Activated naive CD8-positive, alpha-beta T cell (primary cell): ENCODE data around the gene MRPL42.
"Not testable (repeated sequence)": the region's sequence is repeated elsewhere in the genome, so short reads cannot be mapped to it uniquely, and the experiment has no call there.

Experiments
- H3K27ac Mint-ChIP-seq: one replicate; pipeline ENCODE4 v1.8.0; 2021; ENCODE audit warnings: mixed read lengths
- H3K27me3 Mint-ChIP-seq: one replicate; pipeline ENCODE4 v1.8.0; 2021; ENCODE audit warnings: mixed read lengths
- H3K36me3 Mint-ChIP-seq: one replicate; pipeline ENCODE4 v1.8.0; 2021; ENCODE audit warnings: mixed read lengths
- H3K4me1 Mint-ChIP-seq: one replicate; pipeline ENCODE4 v1.8.0; 2021; ENCODE audit warnings: low read depth, mixed read lengths
- H3K4me3 Mint-ChIP-seq: one replicate; pipeline ENCODE4 v1.8.0; 2021; ENCODE audit warnings: mild to moderate bottlenecking, mixed read lengths
- H3K9me3 Mint-ChIP-seq: one replicate; pipeline ENCODE4 v1.8.0; 2021; ENCODE audit warnings: low read depth, mixed read lengths

The MRPL42 gene

DNA sequence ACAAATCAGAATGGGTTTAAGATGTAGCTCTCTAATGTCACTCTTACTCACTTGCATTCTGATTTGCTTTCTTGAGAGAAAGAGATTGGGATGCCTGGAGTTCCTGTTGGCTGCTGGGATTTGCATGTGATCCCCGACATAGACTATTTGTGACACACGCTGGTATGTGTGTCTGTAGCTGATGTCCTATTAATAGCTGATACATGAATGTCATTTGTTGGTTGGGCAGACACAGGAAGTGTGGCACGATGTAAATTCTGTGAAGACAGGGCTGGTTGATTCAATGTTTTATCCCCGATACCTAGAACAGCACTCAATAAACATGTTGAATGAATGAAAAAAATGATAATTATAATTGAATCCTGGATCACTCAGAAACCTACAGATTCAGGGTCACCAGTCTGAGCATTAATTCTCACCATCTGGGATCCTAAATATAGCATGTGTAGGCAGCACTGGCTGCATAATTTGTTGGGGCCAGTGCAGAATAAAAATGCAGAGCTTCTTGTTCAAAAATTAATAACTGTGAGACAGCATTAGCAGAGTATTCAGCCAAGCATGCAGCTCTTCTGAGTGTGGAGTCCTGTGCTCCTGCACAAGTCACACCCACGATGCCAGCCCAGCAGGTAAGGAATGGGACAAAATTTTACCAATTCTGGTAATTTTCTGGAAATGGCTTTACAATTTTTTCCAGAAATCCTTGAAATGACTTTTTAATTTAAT is 69.6 kb downstream of the MRPL42 start:
- no peak overlapping the region for H3K4me3 Mint-ChIP-seq
- peaks cover 29% of the 10 kb centered on the region for H3K4me1 Mint-ChIP-seq
- no peak overlapping the region for H3K27ac Mint-ChIP-seq
- H3K36me3 Mint-ChIP-seq = no peaks in the 10 kb centered on the region
- H3K27me3 Mint-ChIP-seq = no peaks in the 10 kb centered on the region
- no peaks in the 10 kb centered on the region for H3K9me3 Mint-ChIP-seq

GRCh38 chr12:93537769-93538168 is 70.5 kb downstream of the MRPL42 start:
- Mint-ChIP-seq H3K27ac (no peak overlapping the region), H3K36me3 (no peaks in the 10 kb centered on the region), H3K4me3 (no peak overlapping the region)

DNA sequence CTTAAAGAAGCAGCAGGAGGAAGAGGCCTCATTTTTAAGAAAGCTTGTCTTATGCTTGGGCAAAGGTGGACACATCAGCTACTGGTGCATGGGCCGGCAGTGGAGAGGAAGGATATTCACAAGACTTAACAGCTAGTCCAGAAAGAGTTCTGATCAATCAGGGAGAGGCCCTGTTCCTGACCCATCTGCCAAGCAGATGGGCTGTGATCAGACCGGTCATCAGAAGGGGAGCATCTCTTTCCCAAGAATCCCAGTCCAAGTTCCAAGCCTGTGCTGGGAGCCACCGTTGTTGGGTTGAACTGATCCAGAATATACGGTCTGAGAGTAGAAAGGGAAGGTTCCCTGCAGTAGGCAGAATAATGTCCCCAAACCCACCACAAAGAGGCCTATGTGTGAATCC is 72.5 kb downstream of the MRPL42 start:
- Mint-ChIP-seq H3K27ac (no peak overlapping the region), H3K4me1 (peaks cover 32% of the 10 kb centered on the region), H3K27me3 (no peaks in the 10 kb centered on the region), H3K4me3 (no peak overlapping the region), H3K36me3 (peaks cover 8% of the 10 kb centered on the region), H3K9me3 (no peaks in the 10 kb centered on the region)

More at GRCh38 chr12:93537769-93538168, 70.5 kb downstream of the MRPL42 start:
- Mint-ChIP-seq H3K27me3 (no peaks in the 10 kb centered on the region), H3K4me1 (peaks cover 32% of the 10 kb centered on the region), H3K9me3 (no peaks in the 10 kb centered on the region)

DNA sequence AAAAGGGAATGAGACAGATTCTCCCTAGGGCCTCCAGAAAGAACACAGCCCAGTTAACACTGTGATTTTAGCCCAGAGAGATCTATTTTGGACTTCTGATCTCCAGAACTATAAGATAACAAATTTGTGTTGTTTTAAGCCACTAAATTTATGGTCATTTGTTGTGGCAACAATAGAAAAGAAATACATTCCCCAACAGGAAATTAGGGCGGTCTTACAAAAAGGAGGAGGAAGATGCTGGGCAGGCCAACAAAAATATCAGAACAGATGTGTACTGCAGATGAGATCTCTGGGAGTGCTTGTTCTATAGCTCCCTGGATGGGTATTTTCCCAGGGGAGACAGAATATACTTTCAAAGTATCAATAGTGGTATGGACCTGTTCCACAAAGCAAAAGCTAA is 73.2 kb downstream of the MRPL42 start:
- no peaks in the 10 kb centered on the region for H3K27me3 Mint-ChIP-seq
- H3K9me3 Mint-ChIP-seq = no peaks in the 10 kb centered on the region
- H3K36me3 Mint-ChIP-seq = peaks cover 10% of the 10 kb centered on the region
- peaks cover 32% of the 10 kb centered on the region for H3K4me1 Mint-ChIP-seq
- no peak overlapping the region for H3K27ac Mint-ChIP-seq
- H3K4me3 Mint-ChIP-seq = no peak overlapping the region

GRCh38 chr12:93541578-93542225 is 74.4 kb downstream of the MRPL42 start:
- H3K27ac Mint-ChIP-seq = no peak overlapping the region

DNA sequence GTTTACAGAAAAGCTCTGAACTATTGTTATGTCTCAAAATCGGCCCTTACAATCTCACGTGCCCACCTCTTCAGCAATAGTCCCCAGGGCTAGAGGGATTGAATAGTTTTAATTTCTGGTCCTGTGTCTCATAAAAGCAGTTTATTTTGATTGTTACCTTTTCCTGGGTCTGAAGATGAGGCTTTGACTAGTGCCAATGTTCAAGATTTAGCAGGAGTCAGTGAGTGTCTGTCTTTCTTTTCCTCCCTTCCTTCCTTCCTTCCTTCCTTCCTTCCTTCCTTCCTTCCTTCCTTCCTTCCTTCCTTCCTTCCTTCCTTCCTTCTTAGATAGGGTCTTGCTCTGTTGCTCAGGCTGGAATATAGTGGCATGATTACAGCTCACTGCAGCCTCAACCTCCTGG is 80.5 kb downstream of the MRPL42 start:
- Mint-ChIP-seq H3K36me3 (peaks cover 13% of the 10 kb centered on the region), H3K4me3 (no peak overlapping the region), H3K27me3 (no peaks in the 10 kb centered on the region), H3K9me3 (no peaks in the 10 kb centered on the region), H3K27ac (no peak overlapping the region), H3K4me1 (no peaks in the 10 kb centered on the region)

More at GRCh38 chr12:93541578-93542225, 74.4 kb downstream of the MRPL42 start:
- H3K4me3 Mint-ChIP-seq = no peak overlapping the region
- peaks cover 22% of the 10 kb centered on the region for H3K4me1 Mint-ChIP-seq
- no peaks in the 10 kb centered on the region for H3K27me3 Mint-ChIP-seq
- H3K9me3 Mint-ChIP-seq = no peaks in the 10 kb centered on the region
- H3K36me3 Mint-ChIP-seq = peaks cover 10% of the 10 kb centered on the region

- no peaks in the 10 kb centered on the region for H3K4me1 Mint-ChIP-seq
- H3K9me3 Mint-ChIP-seq = no peaks in the 10 kb centered on the region
- peaks cover 10% of the 10 kb centered on the region for H3K36me3 Mint-ChIP-seq
- H3K27ac Mint-ChIP-seq = no peak overlapping the region
- H3K4me3 Mint-ChIP-seq = no peak overlapping the region
- H3K27me3 Mint-ChIP-seq = no peaks in the 10 kb centered on the region
These were observed 81.9 kb downstream of the MRPL42 start for GRCh38 chr12:93549174-93549573.

GRCh38 chr12:93550748-93551611 is 83.7 kb downstream of the MRPL42 start:
- Mint-ChIP-seq H3K36me3 (peaks cover 5% of the 10 kb centered on the region), H3K4me3 (no peak overlapping the region), H3K27me3 (no peaks in the 10 kb centered on the region), H3K9me3 (no peaks in the 10 kb centered on the region), H3K27ac (no peak overlapping the region), H3K4me1 (no peaks in the 10 kb centered on the region)

- Mint-ChIP-seq H3K9me3 (no peaks in the 10 kb centered on the region), H3K27me3 (no peaks in the 10 kb centered on the region), H3K4me1 (no peaks in the 10 kb centered on the region), H3K4me3 (no peak overlapping the region), H3K27ac (no peak overlapping the region), H3K36me3 (peaks cover 9% of the 10 kb centered on the region)
These were observed 85.1 kb downstream of the MRPL42 start for GRCh38 chr12:93552427-93552826.

DNA sequence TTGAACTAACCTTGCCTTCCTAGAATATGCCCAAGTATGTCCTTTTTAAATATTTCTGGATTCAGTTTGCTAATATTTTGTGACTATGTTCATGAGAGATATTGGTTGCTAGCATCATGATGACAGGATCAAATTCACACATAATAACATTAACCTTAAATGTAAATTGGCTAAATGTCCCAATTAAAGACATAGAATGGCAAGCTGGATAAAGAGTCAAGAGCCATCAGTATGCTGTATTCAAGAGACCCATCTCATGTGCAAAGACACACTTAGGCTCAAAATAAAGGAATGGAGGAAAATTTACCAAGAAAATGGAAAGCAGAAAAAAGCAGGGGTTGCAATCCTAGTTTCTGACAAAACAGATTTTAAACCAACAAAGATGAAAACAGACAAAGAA is 90.6 kb downstream of the MRPL42 start:
- H3K4me1 Mint-ChIP-seq = not testable (repeated sequence)

GRCh38 chr12:93558685-93559084 is 91.4 kb downstream of the MRPL42 start:
- Mint-ChIP-seq H3K9me3 (peaks cover 11% of the 10 kb centered on the region), H3K36me3 (peaks cover 30% of the 10 kb centered on the region)
- not testable (repeated sequence) for H3K4me1 Mint-ChIP-seq, H3K4me3 Mint-ChIP-seq, H3K27ac Mint-ChIP-seq, H3K27me3 Mint-ChIP-seq

More for the DNA sequence above, 90.6 kb downstream of the MRPL42 start:
- Mint-ChIP-seq H3K9me3 (peaks cover 11% of the 10 kb centered on the region), H3K36me3 (peaks cover 30% of the 10 kb centered on the region)
- H3K4me3 Mint-ChIP-seq, H3K27me3 Mint-ChIP-seq, H3K27ac Mint-ChIP-seq: not testable (repeated sequence)

DNA sequence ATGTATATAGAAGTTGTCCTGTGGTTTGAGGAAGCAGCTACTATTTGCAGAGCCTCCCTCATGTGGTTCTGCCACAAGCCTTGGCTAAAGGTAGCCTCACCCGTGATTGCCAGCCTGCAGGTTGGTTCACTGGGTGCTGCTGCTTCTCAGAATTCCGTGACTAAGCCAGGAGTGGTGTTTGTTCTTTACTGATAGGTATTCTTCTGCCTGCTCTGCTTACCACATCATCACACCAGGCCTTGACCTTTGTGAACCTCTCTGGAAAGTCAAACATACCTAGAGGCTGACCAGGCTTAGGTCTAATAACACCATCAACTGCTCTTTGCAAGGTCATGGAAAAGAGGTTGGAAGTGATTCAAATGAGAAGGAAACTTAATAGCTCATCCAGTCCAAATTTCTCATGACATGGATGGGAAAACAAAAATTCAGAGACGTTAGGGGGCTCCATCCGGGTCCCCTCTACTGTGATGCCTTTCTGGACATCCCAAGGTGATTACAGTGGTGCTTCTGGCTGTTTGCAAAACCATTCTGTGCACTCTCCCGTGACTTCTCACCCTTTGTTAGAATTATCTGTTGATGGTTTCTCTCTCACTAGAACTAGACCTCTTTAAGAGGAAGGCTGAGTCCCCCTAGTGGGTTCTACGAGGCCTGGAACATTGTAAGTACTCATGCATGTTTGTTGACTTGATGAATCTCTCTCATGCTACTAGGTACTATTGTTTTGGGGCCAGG is 96.7 kb downstream of the MRPL42 start:
- H3K27ac Mint-ChIP-seq = no peak overlapping the region
- peaks cover 4% of the 10 kb centered on the region for H3K4me1 Mint-ChIP-seq
- H3K4me3 Mint-ChIP-seq = no peak overlapping the region
- H3K36me3 Mint-ChIP-seq = peaks cover 16% of the 10 kb centered on the region
- H3K27me3 Mint-ChIP-seq = no peaks in the 10 kb centered on the region
- peaks cover under 1% of the 10 kb centered on the region for H3K9me3 Mint-ChIP-seq

- H3K4me3 Mint-ChIP-seq = no peak overlapping the region
- no peaks in the 10 kb centered on the region for H3K27me3 Mint-ChIP-seq
- peaks cover 6% of the 10 kb centered on the region for H3K36me3 Mint-ChIP-seq
- no peaks in the 10 kb centered on the region for H3K9me3 Mint-ChIP-seq
- no peak overlapping the region for H3K27ac Mint-ChIP-seq
- peaks cover 5% of the 10 kb centered on the region for H3K4me1 Mint-ChIP-seq
These were observed 98.4 kb downstream of the MRPL42 start for GRCh38 chr12:93565760-93566159.
